Retinal pigment epithelial cell (primary cell): ENCODE data around the gene CHCT1.
A peak's percentile ranks its signal among the peaks of the same experiment; 100 is the strongest.
"Not testable (repeated sequence)": the region's sequence is repeated elsewhere in the genome, so short reads cannot be mapped to it uniquely, and the experiment has no call there.

Experiments
- DNase-seq: peaks from one replicate; pipeline ENCODE4 v3.0.0-alpha.2; 2010; ENCODE audit warnings: low read depth
- H3K4me3 ChIP-seq: 2 replicates; pipeline ENCODE4 v1.5.1; 2011; ENCODE audit warnings: mild to moderate bottlenecking, low read length, control low read depth, moderate library complexity
- TF ChIP-seq, protein P1 (sequence below): conservative IDR thresholded peaks from 2 replicates; pipeline ENCODE4 v1.5.1; 2011; ENCODE audit warnings: low read depth, low read length, control low read depth, inconsistent platforms

CHCT1 gene

DNA sequence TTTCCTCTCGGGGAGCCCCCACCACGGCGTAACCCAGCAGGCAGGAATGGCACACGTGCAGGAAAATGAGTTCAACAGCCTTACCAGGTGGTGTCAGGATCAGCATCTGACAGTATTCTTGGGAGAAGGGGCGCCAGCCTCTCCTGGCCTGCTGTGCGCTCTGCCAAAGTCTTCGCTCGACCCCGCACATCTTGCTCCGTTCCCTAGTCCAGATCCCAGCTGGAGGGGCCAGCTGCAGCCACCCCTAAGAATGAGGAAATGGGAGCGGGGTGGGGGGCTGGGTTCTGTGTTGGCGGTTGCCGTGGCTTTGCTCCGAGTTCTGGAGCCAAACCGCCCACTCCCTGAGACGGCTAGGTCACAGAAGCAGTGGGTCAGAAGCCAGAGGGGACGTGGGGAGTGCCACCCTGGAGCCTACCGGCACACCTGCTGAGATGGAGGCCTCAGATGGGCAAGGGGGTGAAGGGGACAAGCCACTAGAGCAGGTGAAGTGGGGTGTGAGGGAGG lies at the start of gene CHCT1:
Gene CHCT1 (plus strand): TSS at position 328 of the 504 bp plus-strand sequence. CDS start 104 bp downstream, at position 432.
- TF ChIP-seq, protein P1, sequence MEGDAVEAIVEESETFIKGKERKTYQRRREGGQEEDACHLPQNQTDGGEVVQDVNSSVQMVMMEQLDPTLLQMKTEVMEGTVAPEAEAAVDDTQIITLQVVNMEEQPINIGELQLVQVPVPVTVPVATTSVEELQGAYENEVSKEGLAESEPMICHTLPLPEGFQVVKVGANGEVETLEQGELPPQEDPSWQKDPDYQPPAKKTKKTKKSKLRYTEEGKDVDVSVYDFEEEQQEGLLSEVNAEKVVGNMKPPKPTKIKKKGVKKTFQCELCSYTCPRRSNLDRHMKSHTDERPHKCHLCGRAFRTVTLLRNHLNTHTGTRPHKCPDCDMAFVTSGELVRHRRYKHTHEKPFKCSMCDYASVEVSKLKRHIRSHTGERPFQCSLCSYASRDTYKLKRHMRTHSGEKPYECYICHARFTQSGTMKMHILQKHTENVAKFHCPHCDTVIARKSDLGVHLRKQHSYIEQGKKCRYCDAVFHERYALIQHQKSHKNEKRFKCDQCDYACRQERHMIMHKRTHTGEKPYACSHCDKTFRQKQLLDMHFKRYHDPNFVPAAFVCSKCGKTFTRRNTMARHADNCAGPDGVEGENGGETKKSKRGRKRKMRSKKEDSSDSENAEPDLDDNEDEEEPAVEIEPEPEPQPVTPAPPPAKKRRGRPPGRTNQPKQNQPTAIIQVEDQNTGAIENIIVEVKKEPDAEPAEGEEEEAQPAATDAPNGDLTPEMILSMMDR = no peak
- peak within 1 kb of the TSS; percentile 53 for H3K4me3 ChIP-seq
- no peak for DNase-seq

DNA sequence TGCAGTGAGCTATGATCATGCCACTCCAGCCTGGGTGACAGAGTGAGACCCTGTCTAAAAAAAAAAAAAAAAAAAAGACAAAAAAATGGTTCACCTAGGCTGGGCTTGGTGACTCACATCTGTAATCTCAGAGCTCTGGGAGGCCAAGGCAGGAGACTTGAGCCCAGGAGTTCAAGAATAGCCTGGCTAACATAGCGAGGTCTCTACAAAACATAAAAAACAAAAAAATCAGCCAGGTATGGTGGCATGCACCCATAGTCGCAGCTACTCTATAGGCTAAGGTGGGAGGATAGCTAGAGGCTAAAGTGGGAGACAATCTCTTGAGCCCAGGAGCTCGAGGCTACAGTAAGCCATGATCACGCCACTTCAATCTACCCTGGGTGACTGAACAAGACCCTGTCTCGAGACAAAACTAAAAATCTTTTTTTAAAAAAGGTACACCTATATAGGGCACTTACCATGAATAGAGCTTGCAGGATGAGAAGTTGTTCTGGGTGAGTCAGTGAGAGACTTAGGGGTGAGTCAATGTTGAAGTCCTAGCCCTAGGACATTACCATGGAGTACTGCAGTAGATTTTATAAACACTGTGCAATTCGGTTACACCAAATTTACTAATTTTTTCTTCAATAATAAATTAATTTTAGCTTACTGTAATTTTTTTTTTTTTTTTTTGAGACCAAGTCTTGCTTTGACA lies 49.4 kb upstream of the CHCT1 start:
- TF ChIP-seq, protein P1 = no peak
- no peak overlapping the region for H3K4me3 ChIP-seq
- no peak for DNase-seq

DNA sequence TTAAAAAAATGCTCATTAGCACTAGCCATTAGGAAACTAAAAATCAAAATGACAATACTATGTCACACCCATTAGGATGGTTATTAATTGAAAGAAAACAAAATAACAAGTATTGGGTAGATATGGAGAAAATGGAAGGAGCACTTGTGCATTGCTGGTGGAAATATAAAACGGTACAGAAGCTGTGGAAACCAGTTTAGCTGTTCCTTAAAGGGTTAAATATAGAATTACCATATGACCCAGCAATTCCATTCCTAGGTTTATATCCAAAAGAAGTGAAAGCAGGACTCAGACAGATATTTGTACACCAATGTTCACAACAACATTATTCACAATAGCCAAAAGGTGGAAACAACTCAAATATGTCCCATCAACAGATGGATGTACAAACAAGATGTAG lies 44.1 kb upstream of the CHCT1 start:
- not testable (repeated sequence) for H3K4me3 ChIP-seq, DNase-seq

DNA sequence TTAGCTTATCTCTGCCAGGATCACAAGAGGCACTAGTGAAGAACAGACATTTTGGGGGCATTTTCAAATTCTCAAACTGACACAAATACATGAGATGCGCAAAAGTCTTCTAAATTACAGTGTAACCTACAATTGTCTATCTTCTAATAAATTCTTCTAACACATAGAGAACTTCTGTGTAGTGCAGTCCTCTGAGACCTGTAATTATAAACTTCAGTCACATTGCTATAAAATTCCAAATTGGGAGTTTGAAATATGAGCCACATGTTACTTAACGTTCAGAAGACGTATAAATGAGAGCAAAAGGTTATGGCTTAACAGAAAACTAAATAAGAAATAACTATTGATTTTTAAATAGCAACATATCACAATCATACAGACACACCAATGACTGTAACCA lies 42.8 kb upstream of the CHCT1 start:
- H3K4me3 ChIP-seq, DNase-seq: not testable (repeated sequence)

DNA sequence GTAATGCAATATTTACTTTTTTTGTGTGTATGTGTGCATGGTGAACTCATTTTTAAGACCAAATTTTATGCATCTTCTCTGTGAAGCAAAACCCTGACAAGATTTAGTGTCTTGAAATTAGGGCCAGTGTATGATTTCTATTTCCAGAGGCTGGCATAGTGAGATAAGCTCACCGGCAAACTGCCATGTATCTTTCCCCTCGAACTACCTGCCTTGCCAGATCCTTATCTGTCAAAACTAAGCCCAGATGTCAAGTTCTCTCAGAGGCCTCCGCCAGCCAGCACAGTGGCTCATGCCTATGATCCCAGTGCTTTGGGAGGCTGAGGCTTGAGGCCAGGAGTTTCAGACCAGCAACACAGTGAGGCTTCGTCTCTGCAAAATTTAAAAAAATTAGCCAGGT lies 40.3 kb upstream of the CHCT1 start:
- H3K4me3 ChIP-seq = no peak overlapping the region
- DNase-seq = no peak
- TF ChIP-seq, protein P1 = no peak

DNA sequence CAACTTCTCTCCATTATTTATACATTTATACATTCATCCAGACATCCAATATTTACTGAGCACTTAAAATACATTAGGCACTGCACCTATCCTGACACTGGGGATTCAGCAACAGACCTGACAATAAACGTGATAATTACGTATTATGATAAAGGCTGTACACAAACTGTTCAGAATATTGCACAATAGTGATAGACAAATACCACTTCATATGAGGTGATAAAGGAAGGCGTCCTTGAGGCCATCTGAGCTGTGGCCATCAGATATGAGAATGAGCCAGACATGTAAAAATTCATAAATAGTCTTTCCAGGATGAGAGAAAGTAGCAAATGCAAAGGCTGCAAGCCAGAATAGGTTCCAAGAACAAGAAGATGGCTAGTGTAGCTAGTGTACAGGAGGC lies 38.9 kb upstream of the CHCT1 start:
- no peak overlapping the region for H3K4me3 ChIP-seq
- TF ChIP-seq, protein P1 = no peak
- DNase-seq = no peak

DNA sequence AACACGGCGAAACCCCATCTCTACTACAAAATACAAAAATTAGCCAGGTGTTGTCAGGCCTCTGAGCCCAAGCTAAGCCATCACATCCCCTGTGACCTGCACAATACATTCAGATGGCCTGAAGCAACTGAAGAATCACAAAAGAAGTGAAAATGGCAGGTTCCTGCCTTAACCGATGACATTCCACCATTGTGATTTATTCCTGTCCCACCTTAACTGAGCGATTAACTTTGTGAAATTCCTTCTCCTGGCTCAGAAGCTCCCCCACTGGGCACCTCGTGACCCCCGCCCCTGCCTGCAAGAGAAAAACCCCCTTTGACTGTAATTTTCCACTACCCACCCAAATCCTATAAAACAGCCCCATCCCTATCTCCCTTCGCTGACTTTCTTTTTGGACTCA lies 37.4 kb upstream of the CHCT1 start:
- DNase-seq, H3K4me3 ChIP-seq: not testable (repeated sequence)

DNA sequence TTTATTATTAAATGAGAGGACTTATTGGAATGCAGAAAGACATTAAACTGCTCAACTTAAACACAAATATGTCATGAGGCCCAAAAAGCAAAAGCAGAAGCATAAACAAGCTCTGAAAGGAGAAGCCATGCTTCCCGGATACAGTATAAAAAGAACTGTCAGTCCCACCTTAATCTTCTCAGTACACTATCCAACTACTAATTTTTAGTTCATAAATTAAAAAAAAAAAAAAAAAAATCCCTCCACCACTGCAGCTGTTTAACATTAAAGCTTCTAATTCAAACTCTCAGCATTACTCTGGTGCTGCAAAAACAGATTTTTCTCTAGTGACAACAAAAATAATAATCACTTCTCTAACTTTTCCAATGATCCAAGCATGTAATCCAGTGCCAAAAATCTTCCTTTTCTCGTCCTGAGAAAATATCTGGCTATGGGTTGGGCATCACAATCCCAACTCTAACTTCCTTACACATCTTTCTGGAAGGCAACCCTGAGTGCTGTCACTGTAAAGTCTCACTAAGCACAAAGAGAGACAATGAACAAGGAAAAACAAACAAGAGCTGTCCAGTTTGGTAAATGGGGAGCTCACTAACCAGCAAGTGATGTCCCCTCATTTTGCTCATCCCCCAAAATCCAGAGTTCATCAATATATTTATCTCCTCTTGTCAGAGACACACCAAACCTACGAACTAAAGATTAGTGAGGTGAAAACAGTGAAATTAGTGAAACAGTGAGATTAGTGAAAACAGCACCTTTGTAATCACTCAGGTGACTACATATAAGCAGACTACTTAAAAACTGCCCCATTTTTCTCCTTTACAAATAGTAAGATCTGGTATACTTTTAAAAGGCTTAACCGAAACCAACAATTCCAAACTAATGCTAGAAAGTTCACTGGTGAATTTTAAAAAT lies 35.9 kb upstream of the CHCT1 start:
- DNase-seq = no peak
- TF ChIP-seq, protein P1 = no peak

More for the DNA sequence above, 35.9 kb upstream of the CHCT1 start:
- no peak overlapping the region for H3K4me3 ChIP-seq
